GM18519 (cell line): Measurements from ENCODE around the gene PLA2G4E.
A peak's percentile ranks its signal among the peaks of the same experiment; 100 is the strongest.

Source experiments
- ATAC-seq: cut with Tn5 transposase; IDR thresholded peaks from one replicate; pipeline ENCODE4 v1.9.1; 2021; ENCODE audit warnings: mild to moderate bottlenecking, moderate library complexity; ENCODE audit not compliant: unreplicated experiment, low FRiP score

PLA2G4E gene

GRCh38 chr15:41965441-41966413 lies 55.1 kb downstream of the PLA2G4E start:
- no peak for ATAC-seq

- no peak for ATAC-seq
These were observed 59.1 kb downstream of the PLA2G4E start for GRCh38 chr15:41961595-41962202.

- ATAC-seq: no peak
These were observed 59.8 kb downstream of the PLA2G4E start for GRCh38 chr15:41961001-41961518.

GRCh38 chr15:41958002-41958420 lies 62.8 kb downstream of the PLA2G4E start:
- no peak for ATAC-seq

GRCh38 chr15:41957021-41957897 lies 63.6 kb downstream of the PLA2G4E start:
- peak; percentile 69 for ATAC-seq

- no peak for ATAC-seq
These were observed 64.9 kb downstream of the PLA2G4E start for GRCh38 chr15:41955807-41956525.

- ATAC-seq: no peak
These were observed 65.7 kb downstream of the PLA2G4E start for GRCh38 chr15:41955100-41955499.

- no peak for ATAC-seq
These were observed 66.8 kb downstream of the PLA2G4E start for GRCh38 chr15:41954036-41954435.

- no peak for ATAC-seq
These were observed 68.8 kb downstream of the PLA2G4E start for GRCh38 chr15:41952013-41952563.

- ATAC-seq: no peak
These were observed 69.3 kb downstream of the PLA2G4E start for GRCh38 chr15:41951571-41951970.

GRCh38 chr15:41950489-41950888 lies 70.4 kb downstream of the PLA2G4E start:
- no peak for ATAC-seq

GRCh38 chr15:41950127-41950483 lies 70.7 kb downstream of the PLA2G4E start:
- no peak for ATAC-seq

- ATAC-seq: no peak
These were observed 71.3 kb downstream of the PLA2G4E start for GRCh38 chr15:41949401-41950126.

GRCh38 chr15:41948490-41948889 lies 72.4 kb downstream of the PLA2G4E start:
- no peak for ATAC-seq

GRCh38 chr15:41946970-41947369 lies 73.9 kb downstream of the PLA2G4E start:
- no peak for ATAC-seq

GRCh38 chr15:41945731-41946130 lies 75.1 kb downstream of the PLA2G4E start:
- ATAC-seq: no peak

GRCh38 chr15:41945221-41945620 lies 75.6 kb downstream of the PLA2G4E start:
- ATAC-seq: no peak

GRCh38 chr15:41944313-41944940 lies 76.4 kb downstream of the PLA2G4E start:
- no peak for ATAC-seq
